ENCODE results near the gene ITGB6.

Gene ITGB6

GRCh38 chr2:160062292-160063005 lies 137.6 kb downstream of the ITGB6 start, which contains the start of gene PLA2R1:
Gene PLA2R1 (minus strand): TSS chr2:160062615. CDS start chr2:160062403, 212 bp downstream.
- no peak within 1 kb of the TSS for H3K4me3 ChIP-seq (ENCODE audit: low read depth, low read length)

GRCh38 chr2:160061944-160062291 lies 138.2 kb downstream of the ITGB6 start:
- H3K4me3 ChIP-seq (ENCODE audit: low read depth, low read length) = no peak overlapping the region
- DNase-seq (ENCODE audit: low read depth) = no peak
- TF ChIP-seq POLR2A (IDR thresholded peaks at IDR 0.05; ENCODE audit: extremely low read depth, insufficient read length) = no peak
- TF ChIP-seq CTCF (IDR thresholded peaks at IDR 0.05; ENCODE audit: low read depth, low read length) = no peak

More at GRCh38 chr2:160062292-160063005, 137.6 kb downstream of the ITGB6 start, which contains the start of gene PLA2R1:
- no peak for DNase-seq (ENCODE audit: low read depth)
- no peak for TF ChIP-seq CTCF (IDR thresholded peaks at IDR 0.05; ENCODE audit: low read depth, low read length)
- no peak for TF ChIP-seq MYC (IDR thresholded peaks at IDR 0.05; ENCODE audit: low read depth, low read length)
- TF ChIP-seq MAX (IDR thresholded peaks at IDR 0.05; ENCODE audit: low read depth, low read length) = no peak
- no peak for TF ChIP-seq POLR2A (IDR thresholded peaks at IDR 0.05; ENCODE audit: extremely low read depth, insufficient read length)

- no peak overlapping the region for H3K4me3 ChIP-seq (ENCODE audit: low read depth, low read length)
- no peak for TF ChIP-seq MYC (IDR thresholded peaks at IDR 0.05; ENCODE audit: low read depth, low read length)
- TF ChIP-seq POLR2A (IDR thresholded peaks at IDR 0.05; ENCODE audit: extremely low read depth, insufficient read length) = no peak
- TF ChIP-seq MAX (IDR thresholded peaks at IDR 0.05; ENCODE audit: low read depth, low read length) = no peak
- no peak for TF ChIP-seq CTCF (IDR thresholded peaks at IDR 0.05; ENCODE audit: low read depth, low read length)
- no peak for DNase-seq (ENCODE audit: low read depth)
Measured at GRCh38 chr2:160061533-160061932, 138.5 kb downstream of the ITGB6 start.

GRCh38 chr2:160060297-160060696 lies 139.8 kb downstream of the ITGB6 start:
- no peak for TF ChIP-seq MYC (IDR thresholded peaks at IDR 0.05; ENCODE audit: low read depth, low read length)
- TF ChIP-seq POLR2A (IDR thresholded peaks at IDR 0.05; ENCODE audit: extremely low read depth, insufficient read length) = no peak
- TF ChIP-seq MAX (IDR thresholded peaks at IDR 0.05; ENCODE audit: low read depth, low read length) = no peak
- no peak for TF ChIP-seq CTCF (IDR thresholded peaks at IDR 0.05; ENCODE audit: low read depth, low read length)
- no peak for DNase-seq (ENCODE audit: low read depth)
- no peak overlapping the region for H3K4me3 ChIP-seq (ENCODE audit: low read depth, low read length)

GRCh38 chr2:160057356-160057755 lies 142.7 kb downstream of the ITGB6 start:
- no peak for DNase-seq (ENCODE audit: low read depth)
- H3K4me3 ChIP-seq (ENCODE audit: low read depth, low read length) = no peak overlapping the region
- no peak for TF ChIP-seq MAX (IDR thresholded peaks at IDR 0.05; ENCODE audit: low read depth, low read length)
- TF ChIP-seq CTCF (IDR thresholded peaks at IDR 0.05; ENCODE audit: low read depth, low read length) = no peak
- TF ChIP-seq POLR2A (IDR thresholded peaks at IDR 0.05; ENCODE audit: extremely low read depth, insufficient read length) = no peak
- TF ChIP-seq MYC (IDR thresholded peaks at IDR 0.05; ENCODE audit: low read depth, low read length) = no peak

Measured in NB4 (cell line).